GM21825 (cell line): ENCODE data around the gene SPHK2.
"Not testable (repeated sequence)": the region's sequence is repeated elsewhere in the genome, so short reads cannot be mapped to it uniquely, and the experiment has no call there.

Experiments
- ATAC-seq: cut with Tn5 transposase; IDR thresholded peaks from one replicate; pipeline ENCODE4 v1.9.1; 2021; ENCODE audit warnings: mild to moderate bottlenecking, moderate library complexity; ENCODE audit not compliant: unreplicated experiment

Gene SPHK2

DNA sequence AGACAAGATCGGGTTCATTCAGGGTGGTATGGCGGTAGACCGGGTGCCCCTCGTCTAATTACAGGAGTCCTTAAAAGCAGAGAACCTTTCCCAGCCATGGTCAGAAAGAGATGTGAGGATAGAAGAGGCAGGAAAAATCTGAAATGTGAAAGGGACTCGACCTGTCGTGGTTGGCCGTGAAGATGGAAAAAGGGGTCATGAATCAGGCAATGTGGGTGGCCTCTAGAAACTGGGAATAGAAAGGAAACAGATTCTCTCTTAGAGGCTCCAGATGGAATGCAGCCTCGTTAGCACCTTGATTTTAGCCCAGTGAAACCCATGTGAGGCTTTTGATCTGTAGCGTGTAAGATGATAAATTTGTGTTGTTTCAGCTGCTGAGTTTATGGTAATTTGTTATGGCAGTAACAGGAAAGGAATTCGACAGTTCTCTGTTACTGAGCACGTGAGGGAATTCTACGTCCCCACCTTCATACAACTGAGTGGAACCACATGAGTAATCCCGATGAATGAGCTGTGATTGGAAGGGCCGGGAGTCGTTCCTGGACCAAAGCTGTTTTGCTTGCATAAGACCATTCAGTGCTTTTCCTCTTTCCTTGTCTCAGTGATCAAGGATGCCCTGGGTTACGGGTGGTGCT lies 37.7 kb downstream of the SPHK2 start:
- no peak for ATAC-seq

DNA sequence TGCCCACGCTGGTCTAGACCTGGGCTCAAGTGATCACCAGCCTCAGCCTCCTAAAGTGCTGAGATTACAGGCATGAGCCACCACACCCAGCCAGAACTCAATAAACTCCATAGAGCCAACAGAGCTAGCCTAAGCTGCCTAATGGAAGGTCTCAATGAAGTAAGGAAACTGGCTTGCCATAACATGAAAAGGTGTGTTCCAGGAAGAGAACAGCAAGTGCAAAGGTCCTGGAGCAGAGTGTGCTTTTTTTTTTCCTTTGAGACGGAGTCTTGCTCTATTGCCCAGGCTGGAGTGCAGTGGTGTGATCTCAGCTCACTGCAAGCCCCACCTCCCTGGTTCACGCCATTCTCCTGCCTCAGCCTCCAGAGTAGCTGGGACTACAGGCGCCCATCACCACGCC lies 38.5 kb downstream of the SPHK2 start:
- ATAC-seq, result not testable (repeated sequence)

DNA sequence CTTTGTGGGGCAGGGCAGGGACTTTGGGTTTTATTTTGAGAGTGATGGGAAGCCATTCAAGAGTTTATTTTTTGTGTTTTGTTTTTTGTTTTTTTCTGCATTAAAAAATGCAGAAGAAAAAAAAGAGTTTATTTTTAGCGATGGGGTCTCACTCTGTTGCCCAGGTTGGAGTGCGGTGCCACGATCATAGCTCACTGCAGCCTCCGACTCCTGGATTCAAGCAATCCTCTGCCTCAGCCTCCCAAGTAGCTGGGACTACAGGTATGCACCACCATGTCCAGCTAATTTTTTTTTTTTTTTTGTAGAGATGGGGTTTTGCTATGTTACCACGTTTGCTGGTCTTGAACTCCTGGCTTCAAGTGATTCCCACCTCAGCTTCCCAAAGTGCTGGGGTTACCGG lies 39.2 kb downstream of the SPHK2 start:
- no peak for ATAC-seq

DNA sequence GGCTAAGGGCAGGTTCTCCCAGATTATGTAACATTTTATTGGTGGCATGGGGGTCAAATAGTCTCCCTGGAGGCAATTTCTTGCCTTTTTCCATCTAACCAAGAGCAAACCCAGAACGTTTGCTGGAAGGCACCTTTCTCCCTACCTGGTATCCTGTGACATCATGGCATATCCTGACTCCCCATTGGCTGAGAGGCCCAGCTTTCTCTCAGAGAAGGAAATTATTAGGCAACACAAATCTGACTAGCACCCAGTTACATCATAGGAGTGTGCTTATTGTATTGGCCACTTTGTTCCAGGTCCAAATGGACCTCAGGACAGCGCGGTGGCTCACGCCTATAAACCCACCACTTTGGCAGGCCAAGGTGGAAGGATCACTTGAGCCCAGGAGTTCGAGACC lies 40.5 kb downstream of the SPHK2 start:
- no peak for ATAC-seq

DNA sequence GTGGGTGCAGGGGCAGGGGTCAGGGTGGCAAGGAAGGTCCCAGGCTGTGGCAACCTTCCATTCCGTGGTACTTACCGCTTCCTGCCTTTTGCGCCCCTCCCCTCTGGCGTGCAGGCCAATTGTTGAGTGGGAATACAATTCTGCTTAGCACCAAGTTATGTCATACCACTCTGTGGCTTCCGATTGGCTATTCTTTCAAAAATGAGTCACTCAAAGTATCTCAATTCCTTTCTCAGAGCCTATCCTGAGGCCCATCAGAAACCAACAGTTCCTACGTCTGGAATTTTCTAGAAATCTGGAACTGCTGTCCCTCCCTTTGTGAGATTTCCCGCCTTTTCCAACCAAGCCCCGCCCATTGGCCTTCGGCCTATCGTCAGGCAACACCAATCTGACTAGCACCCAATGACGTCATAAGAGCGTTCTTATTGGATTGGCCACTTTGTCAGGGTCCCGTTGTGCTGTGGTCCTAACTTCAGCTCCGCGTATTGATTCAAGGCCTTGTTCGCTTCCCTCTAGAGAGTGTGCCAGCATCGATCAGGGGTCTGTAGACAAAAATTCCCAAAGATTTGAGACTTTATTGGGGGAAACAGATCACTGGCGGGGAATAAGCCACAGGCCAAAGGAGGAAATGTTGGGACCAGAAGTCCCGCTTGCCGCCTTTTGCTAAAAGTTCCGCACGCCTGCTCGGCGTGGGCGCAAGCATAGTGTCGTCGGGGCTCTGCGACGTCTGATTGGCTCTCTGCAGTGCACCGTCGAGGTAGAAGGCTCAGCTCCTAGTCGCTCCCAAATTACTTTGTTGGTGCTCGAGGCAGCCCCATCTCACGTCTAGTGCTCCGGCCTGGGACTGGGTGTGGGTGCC lies 41.8 kb downstream of the SPHK2 start:
- peak; percentile 79 for ATAC-seq

DNA sequence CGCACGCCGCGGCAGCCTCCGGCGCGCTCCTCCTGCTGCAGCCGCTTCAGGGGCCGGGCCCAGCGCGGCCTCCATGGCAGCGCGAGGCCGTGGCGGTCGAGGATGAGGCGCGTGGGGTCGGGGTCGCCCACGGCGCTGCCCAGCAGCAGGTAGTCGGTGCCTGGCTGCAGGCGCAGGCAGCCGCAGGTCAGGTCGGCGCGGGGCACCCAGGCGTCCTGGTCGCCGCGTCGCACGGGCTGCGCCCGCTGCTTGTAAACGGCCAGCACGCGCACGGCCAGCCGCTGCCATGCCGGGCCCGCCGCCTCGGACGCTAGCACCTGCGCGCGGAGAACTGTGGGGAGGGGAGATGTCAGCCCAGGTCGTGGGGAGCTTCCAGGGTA lies 42.4 kb downstream of the SPHK2 start:
- no peak for ATAC-seq

DNA sequence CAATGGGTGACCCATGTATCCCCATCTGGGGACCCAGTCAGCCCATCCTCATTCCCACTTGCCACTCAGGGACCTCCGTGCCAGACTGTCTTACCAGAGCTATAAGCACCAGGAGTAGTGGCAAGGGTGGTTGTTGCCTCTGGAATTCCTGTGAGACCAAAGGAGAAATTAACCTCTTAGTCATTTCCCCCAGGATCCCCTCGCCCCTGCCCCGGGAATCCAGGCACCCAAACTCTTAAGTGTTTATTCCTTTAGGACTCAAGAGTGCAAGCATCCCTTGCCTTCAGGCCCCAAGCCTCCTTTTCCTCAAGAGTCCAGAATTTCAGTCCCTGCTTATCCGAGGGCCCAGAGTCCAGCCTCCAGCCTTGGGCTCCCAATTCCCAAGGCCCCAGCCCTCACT lies 44.4 kb downstream of the SPHK2 start:
- ATAC-seq, result no peak

DNA sequence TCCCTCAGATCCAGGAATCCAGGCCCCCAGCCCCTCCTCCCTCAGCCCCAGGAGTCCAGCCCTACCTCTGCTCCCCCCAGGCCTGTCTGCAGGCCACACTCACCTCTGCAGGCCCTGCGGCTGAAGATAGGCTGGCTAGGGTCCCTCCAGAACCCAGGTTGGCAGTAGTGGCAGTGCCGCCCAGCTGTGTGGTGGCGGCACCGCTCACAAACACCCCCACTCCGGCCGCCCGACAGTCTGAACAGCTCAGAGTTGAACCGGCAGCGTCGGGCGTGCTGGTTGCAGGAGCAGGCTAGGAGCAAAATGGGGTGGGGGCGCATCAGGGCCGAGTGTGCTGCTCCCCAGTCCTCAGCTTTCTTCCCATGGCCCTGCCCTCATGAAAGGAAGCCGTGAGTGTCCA lies 45.2 kb downstream of the SPHK2 start:
- no peak for ATAC-seq

DNA sequence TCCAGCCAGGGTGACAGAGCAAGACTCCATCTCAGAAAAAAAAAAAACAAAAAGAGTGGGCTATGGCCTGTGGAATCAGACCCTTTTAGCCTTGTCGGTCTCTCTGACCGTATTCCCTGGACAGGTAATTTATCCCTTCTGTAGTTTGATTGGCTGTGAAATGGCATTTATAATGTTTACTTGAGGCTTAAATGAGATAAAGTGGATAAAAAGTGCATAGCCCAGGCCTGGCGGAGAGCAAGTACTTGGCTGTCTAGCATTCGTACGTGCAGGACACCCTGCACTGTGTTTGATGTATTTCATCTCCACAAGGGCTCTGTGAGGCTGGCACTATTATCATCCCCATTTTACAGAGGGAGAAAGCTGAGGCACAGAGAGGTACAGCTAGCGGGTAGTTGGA lies 46.5 kb downstream of the SPHK2 start:
- no peak for ATAC-seq

DNA sequence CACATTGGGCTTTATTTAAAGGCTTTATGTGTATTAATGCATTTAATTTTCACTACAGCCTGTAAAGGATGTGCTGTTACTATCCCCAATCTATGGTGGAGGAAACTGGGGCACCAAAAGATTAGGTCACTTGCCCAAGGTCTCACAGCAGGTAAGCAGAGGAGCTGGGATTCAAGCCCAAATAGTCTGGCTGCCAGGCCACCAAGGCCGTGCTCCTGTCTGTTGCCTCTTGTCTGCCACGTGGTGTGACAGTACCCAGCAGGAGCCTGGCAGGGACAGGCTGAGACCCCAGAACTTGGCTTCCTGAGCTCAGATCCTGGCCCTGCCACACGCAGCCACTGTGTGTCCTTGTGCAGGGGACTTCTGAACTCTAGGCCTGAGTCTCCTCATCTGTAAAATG lies 49.0 kb downstream of the SPHK2 start:
- no peak for ATAC-seq

DNA sequence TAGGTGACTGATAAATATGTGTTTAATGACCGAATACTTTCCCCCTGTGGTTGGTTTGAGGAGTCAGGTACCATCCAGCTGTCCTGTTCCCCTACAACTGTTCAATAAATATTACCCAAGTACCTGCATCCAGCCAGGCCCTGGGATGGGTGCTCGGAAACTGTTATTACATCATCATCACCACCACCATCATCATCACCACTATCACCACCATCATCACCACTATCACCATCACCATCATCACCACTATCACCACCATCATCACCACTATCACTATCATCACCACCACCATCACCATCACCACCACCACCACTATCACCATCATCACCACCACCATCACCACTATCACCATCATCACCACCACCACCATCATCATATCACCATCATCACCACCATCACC lies 49.5 kb downstream of the SPHK2 start:
- ATAC-seq, result no peak

DNA sequence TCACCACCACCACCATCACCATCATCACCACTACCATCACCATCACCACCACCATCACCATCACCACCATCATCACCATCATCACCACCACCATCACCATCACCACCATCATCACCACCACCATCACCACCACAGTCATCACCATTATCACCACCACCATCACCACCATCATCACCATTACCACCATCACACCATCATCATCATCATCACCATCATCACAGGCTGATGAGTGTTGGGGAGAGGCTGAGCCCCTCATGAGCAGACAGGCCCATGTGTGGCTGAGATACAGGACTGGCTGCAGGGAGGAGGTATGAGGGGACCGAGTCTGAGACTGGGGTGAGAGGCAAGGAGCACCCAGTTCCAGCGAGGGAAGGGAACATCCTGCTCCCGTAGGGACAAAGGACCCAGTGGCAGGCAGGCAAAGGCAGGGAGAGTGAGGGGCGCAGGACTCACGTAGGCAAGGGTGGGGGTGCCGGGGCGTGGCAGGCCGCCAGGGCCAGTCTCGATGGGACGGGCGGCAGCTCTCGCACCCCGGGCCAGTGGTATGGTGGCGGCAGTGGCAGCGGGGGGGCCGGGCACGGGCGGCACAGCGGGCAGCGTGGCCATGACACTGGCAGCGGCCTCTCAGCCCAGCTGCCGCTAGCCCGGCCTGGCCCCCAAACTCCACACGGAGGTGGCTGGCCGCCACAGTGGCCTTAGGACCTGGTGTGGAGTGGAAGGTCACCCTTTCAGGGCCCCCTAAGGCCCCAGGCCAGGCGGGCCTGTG lies 50.8 kb downstream of the SPHK2 start:
- no peak for ATAC-seq

DNA sequence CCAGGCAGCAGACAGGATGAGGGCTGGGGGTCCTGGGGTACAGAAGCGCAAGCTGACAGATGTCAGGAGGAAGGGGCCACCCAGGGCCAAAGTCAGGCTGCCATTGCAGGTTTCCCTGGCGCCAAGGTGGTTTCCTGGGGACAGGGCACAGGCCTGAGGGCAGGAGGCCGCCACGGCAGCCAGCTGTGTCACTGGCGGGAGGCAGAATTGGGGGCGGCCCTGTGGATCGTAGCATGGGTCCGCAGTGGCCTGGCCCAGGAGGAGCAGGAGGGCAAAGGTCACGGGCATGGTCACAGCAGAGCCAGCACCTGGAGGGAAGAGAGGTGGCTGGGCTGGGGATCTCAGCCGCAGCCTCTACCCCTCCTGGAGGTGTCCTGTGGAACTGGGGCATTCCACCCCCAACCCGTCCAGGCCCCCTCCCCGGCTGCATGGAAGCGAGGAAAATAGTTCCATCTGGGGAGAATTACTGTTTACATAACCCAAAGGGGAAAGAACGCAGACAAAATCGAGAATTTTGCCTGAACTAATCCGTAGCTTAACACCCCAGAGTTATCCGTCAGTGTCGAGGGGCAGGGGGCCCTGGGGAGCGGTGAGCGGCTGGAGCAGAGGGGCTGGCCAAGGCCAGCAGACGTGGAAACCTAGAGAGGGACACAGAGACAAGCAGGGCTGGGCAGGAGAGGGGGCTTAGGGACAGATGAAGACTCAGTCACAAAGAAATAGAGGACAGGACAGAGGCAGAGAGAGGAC lies 51.6 kb downstream of the SPHK2 start:
- ATAC-seq, result no peak

DNA sequence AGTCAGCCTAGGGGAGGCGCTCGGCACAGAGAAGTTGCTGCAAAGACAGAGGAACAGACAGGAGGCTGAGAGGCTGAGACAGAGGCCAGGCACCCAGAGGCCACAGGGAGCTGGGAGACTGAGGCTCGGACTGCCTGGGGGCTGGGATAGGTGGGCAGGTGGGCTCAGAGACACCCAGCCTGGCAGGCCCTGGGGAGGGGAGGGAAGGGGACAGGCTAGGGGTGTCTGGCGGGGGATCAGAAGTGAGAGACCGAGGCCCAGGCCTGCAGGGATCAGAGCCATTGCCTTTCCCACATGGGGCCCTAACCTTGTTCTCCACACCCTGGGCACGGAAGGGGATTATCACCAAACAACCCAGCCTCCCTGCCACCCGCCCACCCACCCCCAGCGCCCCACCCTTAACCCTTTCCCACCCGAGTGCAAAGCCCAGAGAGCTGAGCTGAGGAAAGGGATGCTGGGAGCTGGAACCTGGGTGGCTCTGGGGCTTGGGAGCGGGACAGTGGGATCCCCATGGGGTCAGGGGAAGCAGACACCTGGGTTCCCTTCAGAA lies 52.2 kb downstream of the SPHK2 start:
- ATAC-seq, result no peak

DNA sequence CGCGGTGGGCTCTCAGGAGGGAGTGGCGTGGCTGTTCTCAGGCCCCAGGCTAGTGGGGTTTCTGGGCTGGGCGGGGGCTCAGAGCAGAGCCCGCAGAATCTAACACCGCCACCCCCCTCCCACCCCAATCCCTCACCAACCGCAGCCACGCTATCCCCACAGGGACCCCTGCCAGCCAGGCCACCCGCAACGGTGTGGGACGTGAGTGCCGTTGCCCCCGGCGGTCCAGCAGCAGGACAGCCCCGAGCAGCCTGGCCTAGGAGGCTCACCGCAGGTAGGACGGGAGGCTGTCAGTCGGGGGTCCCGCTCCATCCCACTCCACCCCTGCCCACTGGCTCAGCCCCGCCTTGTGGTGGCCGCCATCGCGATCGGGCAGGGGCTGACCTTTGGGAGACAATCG lies 53.7 kb downstream of the SPHK2 start, which contains the start of gene NTN5:
TSS of gene NTN5 (minus strand) at position 24 of the 400 bp plus-strand sequence. CDS start 2,031 bp downstream, outside the sequence.
- ATAC-seq, result no peak

DNA sequence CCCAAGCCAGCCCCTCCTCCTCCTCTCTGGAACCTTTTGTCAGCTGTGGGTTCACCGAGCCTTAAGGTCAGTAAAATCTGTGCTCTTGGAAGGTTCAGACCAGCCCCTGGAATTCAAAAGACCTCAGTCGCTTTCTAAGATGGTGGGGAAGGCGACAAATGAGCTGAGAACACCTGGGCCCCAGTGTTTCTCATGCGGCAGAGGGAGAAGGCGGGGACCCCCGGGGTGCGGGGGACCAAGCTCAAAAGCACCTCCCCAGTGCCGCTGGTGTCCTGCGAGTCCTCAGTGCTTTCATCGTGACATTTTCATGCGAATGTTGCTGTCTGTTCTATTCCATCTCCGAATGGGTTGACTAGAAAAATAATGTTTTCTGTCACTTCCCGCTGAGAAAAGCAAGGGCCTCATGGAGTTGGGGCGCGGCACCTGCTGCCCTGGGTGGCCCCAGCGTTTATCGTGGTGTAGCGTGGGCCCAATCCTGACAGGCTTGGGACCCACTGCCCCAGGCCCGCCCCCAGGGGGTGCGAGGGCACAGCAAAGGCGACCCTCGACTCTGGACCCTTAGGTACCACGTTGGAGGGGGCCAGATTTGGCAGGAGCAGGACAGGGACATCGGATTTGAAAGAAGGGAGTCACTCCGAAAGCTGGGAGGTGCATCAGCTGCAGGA lies 54.3 kb downstream of the SPHK2 start:
- no peak for ATAC-seq

DNA sequence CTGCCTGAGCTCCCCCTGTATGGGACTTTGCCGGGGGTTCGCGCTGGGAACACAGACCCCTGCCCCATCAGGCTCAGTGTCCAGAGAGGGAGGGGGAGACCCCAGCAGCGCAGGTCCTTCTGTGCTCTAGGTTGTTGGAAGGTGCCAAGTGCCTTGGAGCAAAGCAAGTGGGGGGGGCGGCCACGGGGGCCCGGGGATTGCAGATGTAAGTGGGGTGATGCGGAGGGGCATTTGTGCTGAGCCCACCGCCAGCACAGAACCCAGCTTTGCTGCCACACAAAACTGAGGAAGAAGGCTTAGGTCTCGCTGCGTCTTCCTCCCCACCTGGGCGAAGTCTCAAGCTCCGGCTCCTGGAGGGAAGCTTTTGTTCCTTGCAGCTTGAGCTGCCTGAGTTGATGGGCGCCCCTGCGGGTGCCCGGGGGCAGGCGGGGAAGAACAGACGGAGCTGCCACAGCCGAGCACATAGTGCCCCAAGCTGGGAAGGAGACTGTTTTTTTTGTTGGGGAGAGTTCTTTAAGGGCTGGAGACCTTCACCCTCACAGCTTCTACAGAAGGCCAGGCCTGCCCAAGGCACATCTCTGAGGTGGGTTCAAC lies 55.0 kb downstream of the SPHK2 start:
- no peak for ATAC-seq

DNA sequence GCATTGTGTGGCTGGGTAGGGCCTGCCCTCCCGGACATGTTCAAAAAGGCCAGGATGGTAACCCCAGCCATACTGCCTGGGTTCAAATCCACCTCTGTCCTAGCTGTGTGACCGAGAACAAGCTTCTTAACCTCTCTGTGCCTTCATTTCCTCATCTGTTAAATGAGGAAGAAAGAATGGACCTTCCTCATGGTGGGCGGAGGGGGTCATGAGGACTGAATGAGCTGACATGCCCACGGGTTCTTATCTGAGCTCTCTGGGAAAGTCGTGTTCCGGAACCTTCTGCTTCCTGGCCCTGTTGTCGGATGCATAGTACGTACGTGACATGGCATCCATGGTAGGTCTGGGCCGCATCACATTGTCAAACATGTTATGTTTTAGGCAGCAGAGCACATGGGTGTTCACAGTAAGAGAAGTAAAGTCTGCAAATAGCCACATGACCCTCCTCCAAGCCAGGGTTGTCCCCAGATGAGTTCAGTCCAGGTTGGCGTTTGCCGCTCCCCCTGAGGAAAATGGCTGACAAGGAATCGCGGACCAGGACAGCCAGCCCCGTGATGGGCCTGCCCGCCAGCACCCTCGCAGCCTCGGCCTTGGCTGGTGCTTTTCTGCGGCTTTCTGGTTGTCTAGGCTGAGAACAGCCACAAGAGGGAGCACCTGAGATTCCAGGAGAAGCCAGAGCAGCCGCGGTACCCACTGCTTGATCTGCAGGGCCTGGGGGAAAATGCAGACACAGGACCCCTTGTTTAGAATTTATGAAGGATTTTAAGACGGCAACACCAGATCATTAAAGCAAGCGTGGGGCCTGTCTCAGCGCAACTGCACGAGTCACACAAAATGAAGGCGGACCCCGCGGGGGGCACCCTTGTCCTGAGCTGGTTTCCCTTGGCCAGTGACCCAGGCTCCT lies 55.9 kb downstream of the SPHK2 start:
- no peak for ATAC-seq

DNA sequence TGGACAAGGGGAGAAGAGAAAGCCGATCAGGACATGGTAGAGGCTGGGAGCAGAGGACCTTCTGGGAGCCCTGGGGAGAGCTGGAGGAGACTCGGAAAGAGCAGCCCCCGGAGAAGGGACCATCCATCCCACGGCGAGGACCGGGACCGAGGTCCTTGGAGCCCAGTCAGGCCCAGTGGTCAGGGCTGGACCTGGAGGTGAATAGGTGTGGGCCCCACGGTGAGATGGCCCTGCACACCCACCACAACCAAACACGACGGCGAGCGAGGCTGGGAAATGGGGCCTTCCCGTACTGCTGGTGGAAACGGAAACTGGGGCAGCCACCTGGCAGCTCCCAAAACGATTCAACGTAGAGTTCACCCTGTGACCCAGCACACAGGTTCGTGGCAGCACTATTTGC lies 57.2 kb downstream of the SPHK2 start:
- ATAC-seq, result no peak
